ENCODE results near the gene OGDH.

OGDH gene

DNA sequence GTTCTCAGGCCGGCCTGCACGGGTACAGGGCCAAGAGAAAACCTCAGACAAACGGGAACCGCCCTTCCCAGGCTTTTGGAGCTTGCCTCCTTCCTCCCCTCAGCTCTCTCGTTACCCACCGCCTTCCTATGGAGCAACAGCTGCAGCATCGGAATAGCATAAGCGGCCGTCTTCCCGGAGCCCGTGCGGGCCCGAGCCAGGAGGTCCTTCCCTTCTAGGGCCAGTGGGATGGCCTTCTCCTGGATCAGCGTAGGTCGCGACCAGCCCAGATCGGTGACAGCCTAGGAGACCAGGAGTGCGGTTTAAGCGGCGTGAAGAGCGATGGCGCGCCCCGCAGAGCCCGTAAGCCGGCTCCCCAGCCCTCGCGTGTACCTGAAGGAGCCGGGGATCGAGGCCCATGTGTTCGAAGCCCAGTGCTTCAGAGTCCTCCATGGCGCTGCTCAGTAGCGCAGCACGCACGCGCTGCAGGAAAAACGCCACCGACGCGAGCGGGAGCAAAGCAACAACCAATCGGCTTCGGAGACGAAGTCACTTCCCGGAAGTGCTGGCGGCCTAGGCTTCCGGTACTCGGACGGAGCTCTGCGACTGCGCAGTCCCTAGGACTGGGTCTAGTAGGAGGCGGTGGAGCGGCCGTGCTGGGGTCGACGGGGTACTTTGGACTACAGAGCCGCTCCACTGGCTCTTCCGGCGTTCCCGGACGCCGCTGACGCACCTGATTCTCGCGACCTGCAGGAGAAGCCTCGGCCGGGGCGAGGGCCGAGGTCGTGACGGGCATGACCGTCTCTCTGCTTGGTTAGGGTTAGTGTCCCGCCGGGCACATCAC is 32.8 kb upstream of the OGDH start, which contains the start of gene DDX56 (continued):
- TF ChIP-seq, protein P1, sequence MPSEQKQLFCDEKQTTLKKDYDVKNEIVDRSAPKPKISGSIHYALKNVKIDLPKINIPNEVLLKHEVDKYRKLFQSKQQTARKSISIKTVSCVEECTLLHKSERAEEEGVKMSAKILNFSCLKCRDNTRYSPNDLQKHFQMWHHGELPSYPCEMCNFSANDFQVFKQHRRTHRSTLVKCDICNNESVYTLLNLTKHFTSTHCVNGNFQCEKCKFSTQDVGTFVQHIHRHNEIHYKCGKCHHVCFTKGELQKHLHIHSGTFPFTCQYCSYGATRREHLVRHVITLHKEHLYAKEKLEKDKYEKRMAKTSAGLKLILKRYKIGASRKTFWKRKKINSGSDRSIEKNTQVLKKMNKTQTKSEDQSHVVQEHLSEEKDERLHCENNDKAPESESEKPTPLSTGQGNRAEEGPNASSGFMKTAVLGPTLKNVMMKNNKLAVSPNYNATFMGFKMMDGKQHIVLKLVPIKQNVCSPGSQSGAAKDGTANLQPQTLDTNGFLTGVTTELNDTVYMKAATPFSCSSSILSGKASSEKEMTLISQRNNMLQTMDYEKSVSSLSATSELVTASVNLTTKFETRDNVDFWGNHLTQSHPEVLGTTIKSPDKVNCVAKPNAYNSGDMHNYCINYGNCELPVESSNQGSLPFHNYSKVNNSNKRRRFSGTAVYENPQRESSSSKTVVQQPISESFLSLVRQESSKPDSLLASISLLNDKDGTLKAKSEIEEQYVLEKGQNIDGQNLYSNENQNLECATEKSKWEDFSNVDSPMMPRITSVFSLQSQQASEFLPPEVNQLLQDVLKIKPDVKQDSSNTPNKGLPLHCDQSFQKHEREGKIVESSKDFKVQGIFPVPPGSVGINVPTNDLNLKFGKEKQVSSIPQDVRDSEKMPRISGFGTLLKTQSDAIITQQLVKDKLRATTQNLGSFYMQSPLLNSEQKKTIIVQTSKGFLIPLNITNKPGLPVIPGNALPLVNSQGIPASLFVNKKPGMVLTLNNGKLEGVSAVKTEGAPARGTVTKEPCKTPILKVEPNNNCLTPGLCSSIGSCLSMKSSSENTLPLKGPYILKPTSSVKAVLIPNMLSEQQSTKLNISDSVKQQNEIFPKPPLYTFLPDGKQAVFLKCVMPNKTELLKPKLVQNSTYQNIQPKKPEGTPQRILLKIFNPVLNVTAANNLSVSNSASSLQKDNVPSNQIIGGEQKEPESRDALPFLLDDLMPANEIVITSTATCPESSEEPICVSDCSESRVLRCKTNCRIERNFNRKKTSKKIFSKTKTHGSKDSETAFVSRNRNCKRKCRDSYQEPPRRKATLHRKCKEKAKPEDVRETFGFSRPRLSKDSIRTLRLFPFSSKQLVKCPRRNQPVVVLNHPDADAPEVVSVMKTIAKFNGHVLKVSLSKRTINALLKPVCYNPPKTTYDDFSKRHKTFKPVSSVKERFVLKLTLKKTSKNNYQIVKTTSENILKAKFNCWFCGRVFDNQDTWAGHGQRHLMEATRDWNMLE (tag by site-specific recombination; conservative IDR thresholded peaks at IDR 0.05; ENCODE audit: low read depth), result peak; percentile 68
- no peak for TF ChIP-seq ZNF155 (tag by site-specific recombination; IDR thresholded peaks at IDR 0.05)
- no peak for TF ChIP-seq ZNF211 (tag by site-specific recombination; IDR thresholded peaks at IDR 0.05; ENCODE audit: low read depth)
- TF ChIP-seq, protein P2, sequence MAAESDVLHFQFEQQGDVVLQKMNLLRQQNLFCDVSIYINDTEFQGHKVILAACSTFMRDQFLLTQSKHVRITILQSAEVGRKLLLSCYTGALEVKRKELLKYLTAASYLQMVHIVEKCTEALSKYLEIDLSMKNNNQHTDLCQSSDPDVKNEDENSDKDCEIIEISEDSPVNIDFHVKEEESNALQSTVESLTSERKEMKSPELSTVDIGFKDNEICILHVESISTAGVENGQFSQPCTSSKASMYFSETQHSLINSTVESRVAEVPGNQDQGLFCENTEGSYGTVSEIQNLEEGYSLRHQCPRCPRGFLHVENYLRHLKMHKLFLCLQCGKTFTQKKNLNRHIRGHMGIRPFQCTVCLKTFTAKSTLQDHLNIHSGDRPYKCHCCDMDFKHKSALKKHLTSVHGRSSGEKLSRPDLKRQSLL (tag by site-specific recombination; IDR thresholded peaks at IDR 0.05), result peak; percentile 27; the same call in 1 of the 2 replicates
- TF ChIP-seq ZNF214 (tag by site-specific recombination; IDR thresholded peaks at IDR 0.05; ENCODE audit: borderline replicate concordance), result no peak
- TF ChIP-seq, protein P3, sequence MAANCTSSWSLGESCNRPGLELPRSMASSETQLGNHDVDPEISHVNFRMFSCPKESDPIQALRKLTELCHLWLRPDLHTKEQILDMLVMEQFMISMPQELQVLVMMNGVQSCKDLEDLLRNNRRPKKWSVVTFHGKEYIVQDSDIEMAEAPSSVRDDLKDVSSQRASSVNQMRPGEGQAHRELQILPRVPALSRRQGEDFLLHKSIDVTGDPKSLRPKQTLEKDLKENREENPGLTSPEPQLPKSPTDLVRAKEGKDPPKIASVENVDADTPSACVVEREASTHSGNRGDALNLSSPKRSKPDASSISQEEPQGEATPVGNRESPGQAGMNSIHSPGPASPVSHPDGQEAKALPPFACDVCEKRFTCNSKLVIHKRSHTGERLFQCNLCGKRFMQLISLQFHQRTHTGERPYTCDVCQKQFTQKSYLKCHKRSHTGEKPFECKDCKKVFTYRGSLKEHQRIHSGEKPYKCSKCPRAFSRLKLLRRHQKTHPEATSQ (tag by site-specific recombination; IDR thresholded peaks at IDR 0.05), result no peak
- no peak for TF ChIP-seq ZNF416 (tag by site-specific recombination; IDR thresholded peaks at IDR 0.05)
- TF ChIP-seq FEZF1 (tag by site-specific recombination; IDR thresholded peaks at IDR 0.05), result no peak
- peak; percentile 26; the same call in 1 of the 2 replicates for TF ChIP-seq ZNF629 (tag by site-specific recombination; IDR thresholded peaks at IDR 0.05)
- no peak for TF ChIP-seq MYNN (tag by site-specific recombination; IDR thresholded peaks at IDR 0.05; ENCODE audit: borderline replicate concordance)
- TF ChIP-seq BCL11A (tag by site-specific recombination; IDR thresholded peaks at IDR 0.05; ENCODE audit: low read depth), result peak; percentile 42; the same call in 1 of the 2 replicates
- TF ChIP-seq, protein P4, sequence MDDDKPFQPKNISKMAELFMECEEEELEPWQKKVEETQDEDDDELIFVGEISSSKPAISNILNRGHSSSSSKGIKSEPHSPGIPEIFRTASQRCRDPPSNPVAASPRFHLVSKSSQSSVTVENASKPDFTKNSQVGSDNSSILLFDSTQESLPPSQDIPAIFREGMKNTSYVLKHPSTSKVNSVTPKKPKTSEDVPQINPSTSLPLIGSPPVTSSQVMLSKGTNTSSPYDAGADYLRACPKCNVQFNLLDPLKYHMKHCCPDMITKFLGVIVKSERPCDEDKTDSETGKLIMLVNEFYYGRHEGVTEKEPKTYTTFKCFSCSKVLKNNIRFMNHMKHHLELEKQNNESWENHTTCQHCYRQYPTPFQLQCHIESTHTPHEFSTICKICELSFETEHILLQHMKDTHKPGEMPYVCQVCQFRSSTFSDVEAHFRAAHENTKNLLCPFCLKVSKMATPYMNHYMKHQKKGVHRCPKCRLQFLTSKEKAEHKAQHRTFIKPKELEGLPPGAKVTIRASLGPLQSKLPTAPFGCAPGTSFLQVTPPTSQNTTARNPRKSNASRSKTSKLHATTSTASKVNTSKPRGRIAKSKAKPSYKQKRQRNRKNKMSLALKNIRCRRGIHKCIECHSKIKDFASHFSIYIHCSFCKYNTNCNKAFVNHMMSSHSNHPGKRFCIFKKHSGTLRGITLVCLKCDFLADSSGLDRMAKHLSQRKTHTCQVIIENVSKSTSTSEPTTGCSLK (tag by site-specific recombination; IDR thresholded peaks at IDR 0.05), result no peak
- TF ChIP-seq, protein P5, sequence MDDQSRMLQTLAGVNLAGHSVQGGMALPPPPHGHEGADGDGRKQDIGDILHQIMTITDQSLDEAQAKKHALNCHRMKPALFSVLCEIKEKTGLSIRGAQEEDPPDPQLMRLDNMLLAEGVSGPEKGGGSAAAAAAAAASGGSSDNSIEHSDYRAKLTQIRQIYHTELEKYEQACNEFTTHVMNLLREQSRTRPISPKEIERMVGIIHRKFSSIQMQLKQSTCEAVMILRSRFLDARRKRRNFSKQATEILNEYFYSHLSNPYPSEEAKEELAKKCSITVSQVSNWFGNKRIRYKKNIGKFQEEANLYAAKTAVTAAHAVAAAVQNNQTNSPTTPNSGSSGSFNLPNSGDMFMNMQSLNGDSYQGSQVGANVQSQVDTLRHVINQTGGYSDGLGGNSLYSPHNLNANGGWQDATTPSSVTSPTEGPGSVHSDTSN (CRISPR knock-in tag; IDR thresholded peaks at IDR 0.05), result peak; percentile 84; the same call in 1 of the 2 replicates
- no peak for TF ChIP-seq ZNF791 (tag by site-specific recombination; IDR thresholded peaks at IDR 0.05)
- TF ChIP-seq ZNF777 (tag by site-specific recombination; IDR thresholded peaks at IDR 0.05; ENCODE audit: borderline replicate concordance), result no peak
- peak; percentile 78 for TF ChIP-seq YY2 (tag by site-specific recombination; IDR thresholded peaks at IDR 0.05)
- no peak for TF ChIP-seq ZNF174 (tag by site-specific recombination; IDR thresholded peaks at IDR 0.05)
- TF ChIP-seq ZNF16 (tag by site-specific recombination; IDR thresholded peaks at IDR 0.05; ENCODE audit: low read depth), result no peak
- TF ChIP-seq GLIS2 (tag by site-specific recombination; IDR thresholded peaks at IDR 0.05), result no peak
- TF ChIP-seq MZF1 (tag by site-specific recombination; IDR thresholded peaks at IDR 0.05; ENCODE audit: borderline replicate concordance), result no peak
- peak; percentile 57; the same call in 1 of the 2 replicates for TF ChIP-seq ZXDB (tag by site-specific recombination; IDR thresholded peaks at IDR 0.05)
- TF ChIP-seq ZNF202 (tag by site-specific recombination; IDR thresholded peaks at IDR 0.05; ENCODE audit: borderline replicate concordance), result no peak
- TF ChIP-seq ZBTB17 (tag by site-specific recombination; IDR thresholded peaks at IDR 0.05), result peak; percentile 78
